Dedifferentiated amniotic fluid mesenchymal stem cell (primary cell): ENCODE data around the gene EXOSC3.

Source experiments
- DNase-seq: peaks from one replicate; pipeline ENCODE4 v3.0.0-alpha.2; 2016; ENCODE audit errors: extremely low spot score

The EXOSC3 gene

GRCh38 chr9:37732086-37732741 lies 52.6 kb downstream of the EXOSC3 start:
- no peak for DNase-seq

DNA sequence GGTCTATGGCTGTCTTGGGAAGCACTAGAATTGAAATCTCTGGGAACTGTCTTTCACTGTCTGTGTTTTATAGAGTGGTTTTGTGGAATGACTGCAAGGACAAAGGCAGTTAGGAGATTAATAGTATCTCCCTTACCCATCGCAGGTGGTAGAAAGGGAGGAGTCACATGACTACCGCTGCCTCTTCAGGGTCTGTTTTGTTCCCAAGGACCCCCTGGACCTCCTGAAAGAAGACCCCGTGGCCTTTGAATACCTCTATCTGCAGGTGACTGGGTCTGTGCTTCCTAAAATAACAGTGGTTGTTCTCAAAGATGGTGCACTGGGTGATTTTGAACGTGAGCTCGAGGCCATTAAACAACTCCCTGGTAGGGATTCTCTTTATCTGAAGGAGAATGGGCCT lies 54.0 kb downstream of the EXOSC3 start:
- no peak for DNase-seq

- DNase-seq: no peak
These were observed 54.6 kb downstream of the EXOSC3 start for GRCh38 chr9:37730256-37730655.
